ENCODE data around the gene SPRYD3.

DNA sequence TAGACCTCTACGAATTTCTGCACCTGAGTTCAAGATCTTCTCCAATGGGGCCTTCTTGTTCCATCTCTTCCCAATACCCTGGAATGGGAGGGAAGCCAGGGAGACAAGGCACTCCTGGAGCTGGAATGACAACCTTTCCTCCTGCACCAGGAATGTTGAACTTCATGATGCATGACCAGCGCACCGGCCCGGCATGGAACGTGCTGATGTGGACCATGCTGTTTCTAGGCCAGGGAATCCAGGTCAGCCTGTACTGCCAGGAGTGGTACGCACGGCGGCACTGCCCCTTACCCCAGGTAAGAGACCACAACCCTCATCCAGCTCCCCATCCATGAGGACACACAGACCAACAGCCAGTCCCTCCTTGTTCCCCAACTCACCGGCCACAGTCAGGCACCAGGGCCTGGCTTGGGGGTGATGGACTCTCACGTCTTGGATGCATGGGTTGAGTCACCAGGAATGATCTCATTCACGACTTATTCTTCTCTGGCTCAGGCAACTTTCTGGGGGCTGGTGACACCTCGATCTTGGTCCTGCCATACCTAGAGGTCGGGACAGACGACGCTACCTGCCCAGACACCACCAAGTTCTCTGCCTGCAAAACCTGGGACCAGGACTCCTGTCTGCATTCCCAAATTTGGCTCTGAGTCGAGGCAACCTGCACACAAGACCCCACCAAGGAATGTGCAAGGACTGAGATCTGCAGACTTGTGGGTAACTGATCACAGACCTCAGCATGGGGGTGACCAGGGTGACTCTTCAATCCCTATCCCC lies 44.6 kb upstream of the SPRYD3 start:
- TF ChIP-seq, protein P1, sequence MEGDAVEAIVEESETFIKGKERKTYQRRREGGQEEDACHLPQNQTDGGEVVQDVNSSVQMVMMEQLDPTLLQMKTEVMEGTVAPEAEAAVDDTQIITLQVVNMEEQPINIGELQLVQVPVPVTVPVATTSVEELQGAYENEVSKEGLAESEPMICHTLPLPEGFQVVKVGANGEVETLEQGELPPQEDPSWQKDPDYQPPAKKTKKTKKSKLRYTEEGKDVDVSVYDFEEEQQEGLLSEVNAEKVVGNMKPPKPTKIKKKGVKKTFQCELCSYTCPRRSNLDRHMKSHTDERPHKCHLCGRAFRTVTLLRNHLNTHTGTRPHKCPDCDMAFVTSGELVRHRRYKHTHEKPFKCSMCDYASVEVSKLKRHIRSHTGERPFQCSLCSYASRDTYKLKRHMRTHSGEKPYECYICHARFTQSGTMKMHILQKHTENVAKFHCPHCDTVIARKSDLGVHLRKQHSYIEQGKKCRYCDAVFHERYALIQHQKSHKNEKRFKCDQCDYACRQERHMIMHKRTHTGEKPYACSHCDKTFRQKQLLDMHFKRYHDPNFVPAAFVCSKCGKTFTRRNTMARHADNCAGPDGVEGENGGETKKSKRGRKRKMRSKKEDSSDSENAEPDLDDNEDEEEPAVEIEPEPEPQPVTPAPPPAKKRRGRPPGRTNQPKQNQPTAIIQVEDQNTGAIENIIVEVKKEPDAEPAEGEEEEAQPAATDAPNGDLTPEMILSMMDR (IDR thresholded peaks at IDR 0.05; ENCODE audit: insufficient read depth, low read depth, low read length) = no peak
- TF ChIP-seq EZH2 (IDR thresholded peaks at IDR 0.05; ENCODE audit: insufficient read depth, low read length) = no peak

Data from astrocyte (in vitro differentiated cells and primary cell).